ENCODE measurements around the gene TLE3. TPM values are rescaled to one million over a fixed set of nuclear protein-coding genes. Genes with fewer than 3 reads are reported as not detected.
A peak's percentile ranks its signal among the peaks of the same experiment; 100 is the strongest.

TLE3 gene
- total RNA-seq: 10 to 100 TPM in 2 of 4 donors, 1 to 10 TPM in 2; 4.6 to 35.3 (median 13.3) TPM

DNA sequence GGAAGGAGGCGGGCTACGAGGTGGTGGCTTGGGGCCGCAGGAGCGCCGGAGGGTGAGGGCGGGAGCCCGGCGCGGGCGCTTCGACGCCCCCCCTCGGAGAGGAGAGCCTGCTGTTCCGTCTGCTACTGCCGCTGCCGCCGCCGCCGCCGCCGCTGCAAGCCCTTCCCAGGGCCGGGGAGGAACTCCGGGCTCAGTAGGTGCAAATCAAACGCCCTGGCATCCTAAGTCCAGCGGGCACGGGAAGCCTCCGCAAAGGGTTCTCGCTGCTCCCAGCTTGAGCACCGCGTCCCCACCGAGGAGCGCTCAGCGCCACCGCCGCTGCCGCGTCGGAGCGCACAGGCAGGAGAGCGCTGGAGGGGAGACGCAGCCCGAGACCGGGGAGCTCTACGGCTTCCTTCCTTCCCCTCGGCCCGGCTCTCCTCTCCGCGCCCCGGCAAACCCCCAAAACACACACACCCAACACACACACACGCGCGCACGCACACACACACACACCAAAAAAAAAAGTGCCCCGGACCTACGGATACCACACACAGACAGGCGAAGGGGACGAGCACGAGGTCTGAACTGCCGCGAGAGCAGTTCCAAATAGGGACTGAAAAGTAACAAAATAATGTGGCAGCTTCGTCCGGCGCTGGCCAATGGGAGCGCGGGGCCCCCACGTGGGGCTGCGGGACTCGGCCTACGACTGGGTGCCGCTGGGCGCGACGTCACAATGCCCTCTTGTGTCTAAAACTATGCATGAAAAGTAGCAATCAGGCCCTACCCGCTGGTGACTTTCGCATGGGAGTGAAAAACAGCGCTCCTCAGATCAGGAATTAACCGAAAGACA lies at the start of gene TLE3:
TSS of gene TLE3 (minus strand) at position 597 of the 832 bp plus-strand sequence. CDS start 1,119 bp downstream, outside the sequence.
- DNase-seq: peak; percentile 96 to 97
- peak; percentile 40 to 48 for ATAC-seq
- H3K27ac ChIP-seq: peak within 1 kb of the TSS; percentile 88 to 96 (median 91)
- in situ Hi-C loops (cut with MboI; ENCODE audit: low sequenced_read_pairs in 4 of 4) (loop anchor here in 1 of 4 donors (25.0 kb wide), 2 partner anchors 90 to 390 kb away; no protein-coding TSS in a partner anchor), intact Hi-C loops (cut with DNase I; ENCODE audit: low total_unique reads) (loop anchor here (5.0 to 10.0 kb wide), 4 partner anchors 305 to 635 kb away; no protein-coding TSS in a partner anchor)
- H3K4me3 ChIP-seq: peak within 1 kb of the TSS; percentile 70 to 83 (median 76)
- H3K9me3 ChIP-seq: no peaks in the 10 kb centered on the region
- TF ChIP-seq CTCF (IDR thresholded peaks at IDR 0.05 in 4 of 5, conservative IDR thresholded peaks at IDR 0.05 in 1 of 5) (peak in 3 of 5 experiments; percentile 40 to 50 (median 43)), POLR2A (IDR thresholded peaks at IDR 0.05) (peak; percentile 83 to 95)
- no peaks in the 10 kb centered on the region for H3K36me3 ChIP-seq
- peaks cover 0 to 12% (median 3%) of the 10 kb centered on the region in 3 donors for H3K27me3 ChIP-seq
- H3K4me1 ChIP-seq: peaks cover 47 to 65% of the 10 kb centered on the region in 2 donors

DNA sequence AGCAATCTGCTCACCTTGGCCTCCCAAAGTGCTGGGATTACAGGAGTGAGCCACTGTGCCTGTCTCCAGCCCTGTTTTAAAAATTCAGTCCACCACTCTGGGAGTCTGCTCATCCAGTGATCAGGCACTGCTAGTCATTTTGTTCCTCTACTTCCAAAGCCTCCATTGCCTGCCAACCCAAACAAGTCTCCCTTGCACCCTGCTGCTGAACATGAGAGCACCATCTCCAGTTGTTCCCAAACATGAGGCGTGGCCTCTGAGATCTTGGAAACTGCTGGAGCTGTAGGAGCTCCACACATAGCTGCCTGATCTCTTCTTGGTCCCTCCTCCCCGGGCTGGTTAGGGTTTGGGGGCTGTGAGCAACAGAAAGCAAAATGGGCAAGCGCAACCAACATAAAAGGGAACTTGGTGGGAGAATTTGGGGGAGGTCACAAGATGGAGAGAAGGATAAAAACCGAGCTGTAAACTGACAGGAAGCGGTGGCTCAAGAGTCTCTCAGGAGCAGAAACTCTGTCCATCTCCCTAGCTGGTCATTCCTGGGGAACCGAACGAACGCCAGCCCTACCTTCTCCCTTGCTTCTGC lies 49.6 kb upstream of the TLE3 start:
- intact Hi-C loops (cut with DNase I; ENCODE audit: low total_unique reads) (no loop called here), in situ Hi-C loops (cut with MboI; ENCODE audit: low sequenced_read_pairs in 4 of 4) (no loop called here)
- H3K27me3 ChIP-seq: no peaks in the 10 kb centered on the region
- ATAC-seq: no peak
- TF ChIP-seq CTCF (IDR thresholded peaks at IDR 0.05 in 4 of 5, conservative IDR thresholded peaks at IDR 0.05 in 1 of 5) (no peak), POLR2A (IDR thresholded peaks at IDR 0.05) (no peak)
- no peak for DNase-seq
- no peaks in the 10 kb centered on the region for H3K9me3 ChIP-seq
- H3K4me3 ChIP-seq: no peak overlapping the region
- no peak overlapping the region for H3K27ac ChIP-seq
- no peaks in the 10 kb centered on the region for H3K4me1 ChIP-seq
- H3K36me3 ChIP-seq: no peaks in the 10 kb centered on the region

GRCh38 chr15:70146771-70147170 lies 49.1 kb upstream of the TLE3 start:
- no peak for DNase-seq
- no peak for ATAC-seq
- in situ Hi-C loops (cut with MboI; ENCODE audit: low sequenced_read_pairs in 4 of 4): no loop called here

GRCh38 chr15:70146162-70146561 lies 48.4 kb upstream of the TLE3 start:
- Histone ChIP-seq H3K36me3 (no peaks in the 10 kb centered on the region), H3K4me3 (no peak overlapping the region), H3K27me3 (no peaks in the 10 kb centered on the region), H3K27ac (no peak overlapping the region), H3K9me3 (no peaks in the 10 kb centered on the region), H3K4me1 (peaks cover 0 to 3% of the 10 kb centered on the region in 2 donors)
- no peak for ATAC-seq
- intact Hi-C loops (cut with DNase I; ENCODE audit: low total_unique reads): no loop called here
- TF ChIP-seq CTCF (IDR thresholded peaks at IDR 0.05 in 4 of 5, conservative IDR thresholded peaks at IDR 0.05 in 1 of 5) (no peak), POLR2A (IDR thresholded peaks at IDR 0.05) (no peak)
- in situ Hi-C loops (cut with MboI; ENCODE audit: low sequenced_read_pairs in 4 of 4): no loop called here
- DNase-seq: no peak

More at GRCh38 chr15:70146771-70147170, 49.1 kb upstream of the TLE3 start:
- Histone ChIP-seq H3K4me3 (no peak overlapping the region), H3K9me3 (no peaks in the 10 kb centered on the region), H3K27ac (no peak overlapping the region), H3K4me1 (no peaks in the 10 kb centered on the region), H3K36me3 (no peaks in the 10 kb centered on the region), H3K27me3 (no peaks in the 10 kb centered on the region)
- no peak for TF ChIP-seq CTCF (IDR thresholded peaks at IDR 0.05 in 4 of 5, conservative IDR thresholded peaks at IDR 0.05 in 1 of 5)
- TF ChIP-seq POLR2A (IDR thresholded peaks at IDR 0.05): no peak
- intact Hi-C loops (cut with DNase I; ENCODE audit: low total_unique reads): no loop called here

Measured in gastrocnemius medialis (tissue), 4 donors.